ENCODE measurements around the gene SBF1. TPM values are rescaled to one million over a fixed set of nuclear protein-coding genes. Genes with fewer than 3 reads are reported as not detected.

The SBF1 gene
- total RNA-seq, 1 donor from 2014 or later = 96.5 TPM

DNA sequence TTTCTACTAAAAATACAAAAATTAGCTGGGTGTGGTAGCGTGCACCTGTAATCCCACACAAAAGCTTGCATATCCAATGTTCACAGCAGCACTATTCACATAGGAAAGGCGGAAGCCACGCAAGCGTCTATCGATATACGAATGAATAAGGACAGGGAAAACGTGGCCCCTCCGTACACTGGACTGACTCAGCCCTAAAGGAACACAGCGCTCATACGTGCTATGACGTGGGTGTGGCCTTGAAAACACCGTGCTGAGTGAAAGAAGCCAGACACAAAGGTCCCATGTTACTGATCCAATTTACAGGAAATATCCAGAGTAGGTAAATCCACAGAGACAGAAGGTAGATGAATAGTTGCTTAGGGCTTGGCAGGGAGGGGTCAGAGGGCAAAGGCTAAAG lies 25.6 kb upstream of the SBF1 start:
- no peak overlapping the region for H3K27ac Mint-ChIP-seq
- H3K27me3 Mint-ChIP-seq = peaks cover 7% of the 10 kb centered on the region
- no peaks in the 10 kb centered on the region for H3K36me3 Mint-ChIP-seq (ENCODE audit: insufficient read depth)
- no peaks in the 10 kb centered on the region for H3K4me1 Mint-ChIP-seq (ENCODE audit: low read depth)
- no peak for DNase-seq (ENCODE audit: low spot score, unreplicated experiment)
- TF ChIP-seq, protein P1, sequence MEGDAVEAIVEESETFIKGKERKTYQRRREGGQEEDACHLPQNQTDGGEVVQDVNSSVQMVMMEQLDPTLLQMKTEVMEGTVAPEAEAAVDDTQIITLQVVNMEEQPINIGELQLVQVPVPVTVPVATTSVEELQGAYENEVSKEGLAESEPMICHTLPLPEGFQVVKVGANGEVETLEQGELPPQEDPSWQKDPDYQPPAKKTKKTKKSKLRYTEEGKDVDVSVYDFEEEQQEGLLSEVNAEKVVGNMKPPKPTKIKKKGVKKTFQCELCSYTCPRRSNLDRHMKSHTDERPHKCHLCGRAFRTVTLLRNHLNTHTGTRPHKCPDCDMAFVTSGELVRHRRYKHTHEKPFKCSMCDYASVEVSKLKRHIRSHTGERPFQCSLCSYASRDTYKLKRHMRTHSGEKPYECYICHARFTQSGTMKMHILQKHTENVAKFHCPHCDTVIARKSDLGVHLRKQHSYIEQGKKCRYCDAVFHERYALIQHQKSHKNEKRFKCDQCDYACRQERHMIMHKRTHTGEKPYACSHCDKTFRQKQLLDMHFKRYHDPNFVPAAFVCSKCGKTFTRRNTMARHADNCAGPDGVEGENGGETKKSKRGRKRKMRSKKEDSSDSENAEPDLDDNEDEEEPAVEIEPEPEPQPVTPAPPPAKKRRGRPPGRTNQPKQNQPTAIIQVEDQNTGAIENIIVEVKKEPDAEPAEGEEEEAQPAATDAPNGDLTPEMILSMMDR (IDR thresholded peaks at IDR 0.05; ENCODE audit: unreplicated experiment) = no peak
- no peaks in the 10 kb centered on the region for H3K9me3 Mint-ChIP-seq (ENCODE audit: low read depth)
- H3K4me3 Mint-ChIP-seq (ENCODE audit: low read depth) = no peak overlapping the region

DNA sequence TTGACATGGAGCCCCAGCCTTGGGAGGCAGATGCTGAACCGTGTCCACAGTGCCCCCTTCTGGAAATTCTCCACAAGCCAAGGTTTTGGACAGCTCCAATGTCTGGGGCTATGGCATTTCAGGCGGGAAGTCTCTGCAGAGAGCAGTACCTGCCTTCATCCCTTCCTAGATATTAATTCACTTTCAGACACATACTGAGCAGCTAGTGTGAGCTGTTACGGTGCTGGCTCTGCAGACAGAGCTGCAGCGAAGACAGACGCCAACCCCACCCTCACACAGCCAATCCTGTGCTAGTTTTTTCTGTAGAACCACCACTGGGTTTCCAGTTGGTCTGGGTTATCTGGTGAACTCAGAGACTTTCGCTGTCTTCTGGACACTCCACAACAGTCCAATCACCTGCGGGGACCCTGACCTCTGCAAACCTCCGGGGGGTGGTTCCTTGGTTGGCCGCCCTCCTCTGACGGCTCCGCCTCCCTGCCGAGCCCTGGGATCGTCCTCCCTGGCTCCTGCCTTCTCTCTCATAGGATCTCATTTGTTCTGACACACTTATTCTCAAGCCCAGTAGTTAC lies 23.6 kb upstream of the SBF1 start:
- no peak for DNase-seq (ENCODE audit: low spot score, unreplicated experiment)
- Mint-ChIP-seq H3K9me3 (ENCODE audit: low read depth) (no peaks in the 10 kb centered on the region), H3K27me3 (peaks cover 7% of the 10 kb centered on the region), H3K27ac (no peak overlapping the region), H3K4me3 (ENCODE audit: low read depth) (no peak overlapping the region), H3K36me3 (ENCODE audit: insufficient read depth) (no peaks in the 10 kb centered on the region), H3K4me1 (ENCODE audit: low read depth) (no peaks in the 10 kb centered on the region)
- TF ChIP-seq, protein P1 (IDR thresholded peaks at IDR 0.05; ENCODE audit: unreplicated experiment) = peak; percentile 65

DNA sequence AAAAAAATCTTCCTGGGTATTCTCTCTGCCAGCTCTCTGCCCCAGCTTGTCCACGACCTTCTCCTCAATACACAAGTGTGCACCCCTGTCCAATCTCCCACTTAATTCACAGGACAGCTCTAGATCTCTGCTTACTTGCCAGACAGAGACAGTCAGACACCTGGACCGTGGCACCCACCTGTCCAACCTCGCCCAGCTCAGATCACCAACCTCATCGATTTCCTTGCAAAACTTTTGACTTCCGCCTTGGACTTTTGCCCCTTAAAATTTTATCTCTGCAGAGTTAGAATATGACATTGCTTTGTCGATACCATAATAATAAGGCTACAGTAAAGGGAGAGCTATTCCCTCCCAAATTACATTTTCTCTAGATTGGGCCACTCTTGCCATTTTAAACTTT lies 22.3 kb upstream of the SBF1 start:
- H3K9me3 Mint-ChIP-seq (ENCODE audit: low read depth) = no peaks in the 10 kb centered on the region
- no peak overlapping the region for H3K27ac Mint-ChIP-seq
- H3K36me3 Mint-ChIP-seq (ENCODE audit: insufficient read depth) = no peaks in the 10 kb centered on the region
- peaks cover 7% of the 10 kb centered on the region for H3K27me3 Mint-ChIP-seq
- H3K4me3 Mint-ChIP-seq (ENCODE audit: low read depth) = no peak overlapping the region
- no peaks in the 10 kb centered on the region for H3K4me1 Mint-ChIP-seq (ENCODE audit: low read depth)
- TF ChIP-seq, protein P1 (IDR thresholded peaks at IDR 0.05; ENCODE audit: unreplicated experiment) = no peak
- no peak for DNase-seq (ENCODE audit: low spot score, unreplicated experiment)

DNA sequence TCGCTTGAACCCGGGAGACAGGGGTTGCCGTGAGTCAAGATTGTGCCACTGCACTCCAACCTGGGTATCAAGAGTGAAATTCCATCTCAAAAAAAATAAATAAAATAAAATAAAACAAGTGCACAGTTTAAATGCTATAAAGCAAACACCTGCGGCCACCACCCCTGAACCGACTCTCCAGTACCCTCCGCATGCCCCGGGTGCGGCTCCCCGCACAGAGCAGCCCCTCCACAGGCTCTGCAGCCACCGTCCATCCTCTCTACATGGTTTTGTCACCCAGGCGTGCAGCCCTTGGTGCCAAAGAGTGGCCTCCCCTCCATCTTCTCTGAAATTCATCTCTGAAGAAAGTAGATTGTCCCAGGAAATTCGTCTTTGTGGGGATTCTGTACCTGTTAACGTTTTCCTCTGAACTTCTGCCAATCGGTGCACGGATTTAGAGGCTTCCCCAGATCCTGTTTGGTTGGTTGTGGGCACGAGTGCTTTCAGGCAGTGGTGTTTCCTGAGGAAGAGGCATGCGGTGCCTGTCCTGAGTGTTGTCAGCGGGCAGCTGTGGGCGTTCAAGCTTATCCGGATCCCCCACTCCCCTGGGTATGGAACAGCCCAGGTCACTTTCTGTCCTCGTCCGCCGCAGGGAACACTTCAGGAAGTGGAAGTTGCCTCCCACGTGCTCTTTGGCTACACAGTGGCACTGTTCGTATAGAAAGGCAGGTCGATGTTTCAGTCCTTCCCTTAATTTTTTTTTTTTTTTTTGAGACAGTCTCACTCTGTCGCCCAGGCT lies 15.9 kb upstream of the SBF1 start:
- H3K4me3 Mint-ChIP-seq (ENCODE audit: low read depth) = no peak overlapping the region
- H3K27me3 Mint-ChIP-seq = peaks cover 23% of the 10 kb centered on the region
- H3K4me1 Mint-ChIP-seq (ENCODE audit: low read depth) = no peaks in the 10 kb centered on the region
- DNase-seq (ENCODE audit: low spot score, unreplicated experiment) = no peak
- H3K36me3 Mint-ChIP-seq (ENCODE audit: insufficient read depth) = no peaks in the 10 kb centered on the region
- TF ChIP-seq, protein P1 (IDR thresholded peaks at IDR 0.05; ENCODE audit: unreplicated experiment) = no peak
- H3K27ac Mint-ChIP-seq = no peak overlapping the region
- H3K9me3 Mint-ChIP-seq (ENCODE audit: low read depth) = no peaks in the 10 kb centered on the region

DNA sequence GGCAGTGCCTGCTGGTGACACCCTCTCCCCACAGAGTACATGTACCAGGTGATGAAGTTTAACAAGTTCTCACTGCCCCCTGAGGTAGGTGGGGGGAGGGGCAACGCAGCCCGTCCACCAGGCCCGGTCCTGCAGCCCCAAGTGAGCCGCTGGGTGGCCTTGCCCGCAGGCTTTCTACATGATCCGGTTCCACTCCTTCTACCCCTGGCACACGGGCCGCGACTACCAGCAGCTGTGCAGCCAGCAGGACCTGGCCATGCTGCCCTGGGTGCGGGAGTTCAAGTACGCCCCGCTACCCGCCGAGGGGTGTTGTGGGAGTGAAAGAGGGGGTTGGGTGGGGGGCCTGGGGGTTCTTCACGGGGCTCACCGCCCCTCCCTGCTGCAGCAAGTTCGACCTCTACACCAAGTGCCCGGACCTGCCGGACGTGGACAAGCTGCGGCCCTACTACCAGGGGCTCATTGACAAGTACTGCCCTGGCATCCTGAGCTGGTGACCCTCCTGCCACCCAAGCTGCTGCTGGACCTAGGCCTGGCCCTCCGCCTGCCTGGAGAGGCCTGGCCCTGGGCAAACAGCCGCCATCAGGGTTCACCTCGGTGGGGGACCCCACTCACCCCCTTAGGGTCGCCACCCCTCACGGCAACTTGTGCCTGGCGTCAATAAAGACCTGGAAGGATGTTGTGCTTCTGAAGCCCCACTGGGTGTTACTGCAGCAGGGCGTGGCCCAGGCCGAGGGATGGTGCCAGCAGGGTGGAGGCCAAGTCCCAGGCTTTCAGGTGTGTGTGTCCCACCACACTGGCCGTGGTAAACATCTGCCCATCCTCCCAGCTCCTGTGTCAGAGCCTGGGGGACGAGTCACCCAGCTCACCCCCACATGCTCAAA lies 14.8 kb upstream of the SBF1 start:
- DNase-seq (ENCODE audit: low spot score, unreplicated experiment) = no peak
- TF ChIP-seq, protein P1 (IDR thresholded peaks at IDR 0.05; ENCODE audit: unreplicated experiment) = no peak
- H3K9me3 Mint-ChIP-seq (ENCODE audit: low read depth) = no peaks in the 10 kb centered on the region
- H3K4me3 Mint-ChIP-seq (ENCODE audit: low read depth) = no peak overlapping the region
- H3K4me1 Mint-ChIP-seq (ENCODE audit: low read depth) = no peaks in the 10 kb centered on the region
- H3K27ac Mint-ChIP-seq = no peak overlapping the region
- no peaks in the 10 kb centered on the region for H3K36me3 Mint-ChIP-seq (ENCODE audit: insufficient read depth)
- peaks cover 26% of the 10 kb centered on the region for H3K27me3 Mint-ChIP-seq

Data from progenitor cell of endocrine pancreas (in vitro differentiated cells).